NCI-H1048 (cell line): ENCODE data around the gene IFNL2.
"Not testable (repeated sequence)": the region's sequence is repeated elsewhere in the genome, so short reads cannot be mapped to it uniquely, and the experiment has no call there.

Experiments
- DNase-seq: peaks from one replicate; lab custom pipeline; 2025; lab: John Stamatoyannopoulos, UW

IFNL2 gene

GRCh38 chr19:39253374-39254149 is 14.6 kb upstream of the IFNL2 start:
- no peak for DNase-seq

- no peak for DNase-seq
Measured at GRCh38 chr19:39254531-39255345, 13.5 kb upstream of the IFNL2 start.

- DNase-seq, result no peak
Measured at GRCh38 chr19:39257227-39257626, 11.0 kb upstream of the IFNL2 start.

GRCh38 chr19:39261704-39262103 is 6.5 kb upstream of the IFNL2 start:
- DNase-seq, result no peak

GRCh38 chr19:39262496-39262895 is 5.7 kb upstream of the IFNL2 start:
- DNase-seq, result no peak

- DNase-seq, result no peak
Measured at GRCh38 chr19:39263912-39264305, 4.3 kb upstream of the IFNL2 start.

GRCh38 chr19:39264306-39265290 is 3.6 kb upstream of the IFNL2 start:
- no peak for DNase-seq

GRCh38 chr19:39265321-39265916 is 2.8 kb upstream of the IFNL2 start:
- DNase-seq, result no peak

- not testable (repeated sequence) for DNase-seq
Measured at GRCh38 chr19:39268531-39269223, 481 bp downstream of the IFNL2 start.

GRCh38 chr19:39269369-39269768 is 1.2 kb downstream of the IFNL2 start:
- not testable (repeated sequence) for DNase-seq

- no peak for DNase-seq
Measured at GRCh38 chr19:39270036-39270871, 2.1 kb downstream of the IFNL2 start.

- DNase-seq, result not testable (repeated sequence)
Measured at GRCh38 chr19:39273859-39274258, 5.7 kb downstream of the IFNL2 start.

GRCh38 chr19:39275578-39275977 is 7.4 kb downstream of the IFNL2 start:
- no peak for DNase-seq

- DNase-seq, result no peak
Measured at GRCh38 chr19:39276740-39277139, 8.5 kb downstream of the IFNL2 start.

- DNase-seq, result no peak
Measured at GRCh38 chr19:39277598-39277997, 9.4 kb downstream of the IFNL2 start.

GRCh38 chr19:39282021-39282420 is 13.8 kb downstream of the IFNL2 start:
- no peak for DNase-seq

- DNase-seq, result no peak
Measured at GRCh38 chr19:39284032-39284431, 15.8 kb downstream of the IFNL2 start.

- no peak for DNase-seq
Measured at GRCh38 chr19:39293394-39293793, 25.2 kb downstream of the IFNL2 start.

GRCh38 chr19:39296055-39296645 is 28.0 kb downstream of the IFNL2 start, which contains the start of gene IFNL1:
IFNL1 (plus strand) TSS chr19:39296407; CDS start chr19:39296422, 15 bp downstream.
- DNase-seq, result no peak

GRCh38 chr19:39296906-39297305 is 28.7 kb downstream of the IFNL2 start:
- DNase-seq, result no peak
